Measurements from ENCODE around the gene PIGC.

DNA sequence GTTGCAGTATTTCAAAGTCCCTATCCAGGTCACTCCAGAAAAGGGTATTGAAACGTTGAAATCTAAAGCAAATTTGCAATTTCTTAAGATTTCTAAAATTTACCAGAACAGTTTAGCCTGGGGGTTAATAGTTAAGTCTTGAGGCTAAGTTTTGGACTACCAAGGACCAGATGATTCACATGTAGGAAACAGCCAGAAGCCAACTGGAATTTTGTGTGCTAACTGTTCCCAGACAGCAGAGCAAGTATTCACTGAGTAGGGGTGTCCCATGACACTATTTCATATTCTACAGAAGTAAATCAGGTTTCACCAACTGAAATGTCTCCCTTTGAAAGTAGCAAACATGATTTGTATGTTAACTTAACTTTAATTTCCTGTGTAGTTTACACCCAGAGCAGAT lies 34.9 kb downstream of the PIGC start:
- TF ChIP-seq, protein P1, sequence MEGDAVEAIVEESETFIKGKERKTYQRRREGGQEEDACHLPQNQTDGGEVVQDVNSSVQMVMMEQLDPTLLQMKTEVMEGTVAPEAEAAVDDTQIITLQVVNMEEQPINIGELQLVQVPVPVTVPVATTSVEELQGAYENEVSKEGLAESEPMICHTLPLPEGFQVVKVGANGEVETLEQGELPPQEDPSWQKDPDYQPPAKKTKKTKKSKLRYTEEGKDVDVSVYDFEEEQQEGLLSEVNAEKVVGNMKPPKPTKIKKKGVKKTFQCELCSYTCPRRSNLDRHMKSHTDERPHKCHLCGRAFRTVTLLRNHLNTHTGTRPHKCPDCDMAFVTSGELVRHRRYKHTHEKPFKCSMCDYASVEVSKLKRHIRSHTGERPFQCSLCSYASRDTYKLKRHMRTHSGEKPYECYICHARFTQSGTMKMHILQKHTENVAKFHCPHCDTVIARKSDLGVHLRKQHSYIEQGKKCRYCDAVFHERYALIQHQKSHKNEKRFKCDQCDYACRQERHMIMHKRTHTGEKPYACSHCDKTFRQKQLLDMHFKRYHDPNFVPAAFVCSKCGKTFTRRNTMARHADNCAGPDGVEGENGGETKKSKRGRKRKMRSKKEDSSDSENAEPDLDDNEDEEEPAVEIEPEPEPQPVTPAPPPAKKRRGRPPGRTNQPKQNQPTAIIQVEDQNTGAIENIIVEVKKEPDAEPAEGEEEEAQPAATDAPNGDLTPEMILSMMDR (IDR thresholded peaks at IDR 0.05): no peak
- TF ChIP-seq POLR2A (IDR thresholded peaks at IDR 0.05): no peak
